ENCODE results near the gene TNKS1BP1. TPM values are rescaled to one million over a fixed set of nuclear protein-coding genes. Genes with fewer than 3 reads are reported as not detected.
A peak's percentile ranks its signal among the peaks of the same experiment; 100 is the strongest.

Gene TNKS1BP1
- total and polyA plus RNA-seq, 4 donors, result 28.3 to 67.1 (median 47.0) TPM

DNA sequence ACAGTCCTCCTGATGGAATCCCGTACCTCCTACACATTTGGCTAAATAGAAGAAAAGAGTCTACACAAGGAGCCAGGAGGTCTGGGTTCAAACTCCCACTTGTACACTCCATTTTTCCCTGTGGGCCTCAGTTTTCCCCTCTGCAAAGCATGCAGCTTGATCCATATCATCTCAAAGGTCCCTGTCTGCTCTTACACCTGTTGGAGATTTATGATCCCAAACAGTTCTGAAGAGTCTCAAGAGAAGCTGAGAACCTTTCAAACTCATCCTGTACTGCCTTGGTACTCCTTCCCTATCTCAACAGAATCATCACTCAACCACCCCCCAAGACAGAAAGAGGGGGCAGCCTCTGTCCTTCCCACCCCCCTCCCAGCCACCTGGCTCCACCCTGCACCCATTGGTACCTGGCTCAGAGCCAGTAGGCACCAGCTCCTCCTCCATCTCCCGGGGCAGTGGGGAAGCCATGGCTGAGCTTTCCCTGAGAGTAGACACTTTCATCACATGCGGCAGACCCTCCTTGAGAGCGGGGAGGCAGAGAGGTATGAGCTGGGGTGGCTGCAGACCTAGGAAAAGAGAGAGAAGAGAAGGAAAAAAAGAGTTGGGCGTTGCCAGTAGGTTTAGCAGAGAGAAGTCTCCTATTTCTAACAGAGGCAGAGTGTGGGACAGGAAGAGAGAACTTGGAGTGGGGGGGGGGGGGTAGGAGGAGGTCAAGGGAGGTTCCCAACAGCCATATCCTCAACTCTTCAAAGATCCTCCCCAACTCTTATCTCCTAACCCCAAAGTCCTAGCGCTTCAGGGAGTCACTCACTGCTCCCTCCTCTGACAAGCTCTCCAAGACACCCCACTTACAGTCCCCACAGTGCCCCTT is 3.1 kb downstream of the TNKS1BP1 start:
- Histone ChIP-seq H3K4me1 (ENCODE audit: control insufficient read depth in 4 of 4, insufficient read depth in 4 of 4, low read length in 3 of 4) (peaks cover 13 to 74% (median 56%) of the 10 kb centered on the region in 4 donors), H3K9me3 (ENCODE audit: control insufficient read depth in 4 of 4, low read length in 3 of 4) (no peaks in the 10 kb centered on the region), H3K36me3 (ENCODE audit: control insufficient read depth in 4 of 4, insufficient read depth in 3 of 4, low read depth in 1 of 4, low read length in 3 of 4) (peaks cover 8 to 13% (median 10%) of the 10 kb centered on the region in 4 donors), H3K27me3 (ENCODE audit: control insufficient read depth in 4 of 4, insufficient read depth in 4 of 4, low read length in 3 of 4) (no peaks in the 10 kb centered on the region), H3K4me3 (ENCODE audit: low read depth in 1 of 3, low read length in 3 of 3) (peak overlapping the region in 2 of 3 donors; percentile 37 to 47), H3K9ac (ENCODE audit: low read depth in 1 of 2, low read length in 2 of 2) (no peak overlapping the region), H3K27ac (ENCODE audit: low read depth in 1 of 2, low read length in 2 of 2) (peak overlapping the region; percentile 82)
- WGBS, result 31% methylated on average over 6 of the region's 6 CpGs
- DNase-seq (ENCODE audit: low spot score), result no peak
- TF ChIP-seq NR2F2 (IDR thresholded peaks at IDR 0.05) (no peak), HNF4G (IDR thresholded peaks at IDR 0.05) (no peak)
- TF ChIP-seq, protein P1, sequence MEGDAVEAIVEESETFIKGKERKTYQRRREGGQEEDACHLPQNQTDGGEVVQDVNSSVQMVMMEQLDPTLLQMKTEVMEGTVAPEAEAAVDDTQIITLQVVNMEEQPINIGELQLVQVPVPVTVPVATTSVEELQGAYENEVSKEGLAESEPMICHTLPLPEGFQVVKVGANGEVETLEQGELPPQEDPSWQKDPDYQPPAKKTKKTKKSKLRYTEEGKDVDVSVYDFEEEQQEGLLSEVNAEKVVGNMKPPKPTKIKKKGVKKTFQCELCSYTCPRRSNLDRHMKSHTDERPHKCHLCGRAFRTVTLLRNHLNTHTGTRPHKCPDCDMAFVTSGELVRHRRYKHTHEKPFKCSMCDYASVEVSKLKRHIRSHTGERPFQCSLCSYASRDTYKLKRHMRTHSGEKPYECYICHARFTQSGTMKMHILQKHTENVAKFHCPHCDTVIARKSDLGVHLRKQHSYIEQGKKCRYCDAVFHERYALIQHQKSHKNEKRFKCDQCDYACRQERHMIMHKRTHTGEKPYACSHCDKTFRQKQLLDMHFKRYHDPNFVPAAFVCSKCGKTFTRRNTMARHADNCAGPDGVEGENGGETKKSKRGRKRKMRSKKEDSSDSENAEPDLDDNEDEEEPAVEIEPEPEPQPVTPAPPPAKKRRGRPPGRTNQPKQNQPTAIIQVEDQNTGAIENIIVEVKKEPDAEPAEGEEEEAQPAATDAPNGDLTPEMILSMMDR (IDR thresholded peaks at IDR 0.05; ENCODE audit: low read depth, low read length, missing input control), result no peak
- TF ChIP-seq, protein P2, sequence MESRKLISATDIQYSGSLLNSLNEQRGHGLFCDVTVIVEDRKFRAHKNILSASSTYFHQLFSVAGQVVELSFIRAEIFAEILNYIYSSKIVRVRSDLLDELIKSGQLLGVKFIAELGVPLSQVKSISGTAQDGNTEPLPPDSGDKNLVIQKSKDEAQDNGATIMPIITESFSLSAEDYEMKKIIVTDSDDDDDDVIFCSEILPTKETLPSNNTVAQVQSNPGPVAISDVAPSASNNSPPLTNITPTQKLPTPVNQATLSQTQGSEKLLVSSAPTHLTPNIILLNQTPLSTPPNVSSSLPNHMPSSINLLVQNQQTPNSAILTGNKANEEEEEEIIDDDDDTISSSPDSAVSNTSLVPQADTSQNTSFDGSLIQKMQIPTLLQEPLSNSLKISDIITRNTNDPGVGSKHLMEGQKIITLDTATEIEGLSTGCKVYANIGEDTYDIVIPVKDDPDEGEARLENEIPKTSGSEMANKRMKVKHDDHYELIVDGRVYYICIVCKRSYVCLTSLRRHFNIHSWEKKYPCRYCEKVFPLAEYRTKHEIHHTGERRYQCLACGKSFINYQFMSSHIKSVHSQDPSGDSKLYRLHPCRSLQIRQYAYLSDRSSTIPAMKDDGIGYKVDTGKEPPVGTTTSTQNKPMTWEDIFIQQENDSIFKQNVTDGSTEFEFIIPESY (IDR thresholded peaks at IDR 0.05), result no peak

DNA sequence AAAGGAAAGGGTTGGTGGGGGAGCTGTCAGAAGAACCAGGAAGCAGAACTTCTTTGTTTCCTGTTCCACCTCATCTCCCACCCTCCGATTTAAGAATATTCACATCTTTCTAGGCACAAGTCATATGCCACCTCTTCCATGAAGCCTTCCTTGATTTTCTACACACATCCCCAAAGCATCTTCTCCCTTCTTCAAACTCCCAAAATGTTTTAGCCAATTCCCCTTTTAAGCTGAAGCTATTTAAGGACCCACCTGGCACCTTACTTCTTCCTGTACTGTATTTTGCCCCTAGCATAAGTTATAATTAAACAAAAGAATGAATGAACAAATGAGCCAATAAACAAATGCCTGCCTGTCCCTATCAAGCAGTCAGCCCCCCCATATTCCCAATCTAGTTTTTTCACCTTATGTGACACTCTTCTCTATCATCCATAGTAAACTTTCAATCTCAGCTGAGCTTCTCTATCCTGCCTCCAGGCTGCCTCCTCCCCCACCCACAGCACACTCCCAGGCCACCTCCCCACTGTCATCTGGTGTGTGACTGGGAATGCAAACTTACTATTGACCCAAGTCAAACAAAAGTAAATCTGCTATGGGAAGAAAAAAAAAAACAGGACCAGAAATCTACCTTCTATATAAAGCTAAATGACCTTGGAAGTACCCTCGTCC is 3.9 kb downstream of the TNKS1BP1 start:
- Histone ChIP-seq H3K4me3 (ENCODE audit: low read depth in 1 of 3, low read length in 3 of 3) (peak overlapping the region in 1 of 3 donors; percentile 47), H3K9ac (ENCODE audit: low read depth in 1 of 2, low read length in 2 of 2) (no peak overlapping the region), H3K27me3 (ENCODE audit: control insufficient read depth in 4 of 4, insufficient read depth in 4 of 4, low read length in 3 of 4) (no peaks in the 10 kb centered on the region), H3K9me3 (ENCODE audit: control insufficient read depth in 4 of 4, low read length in 3 of 4) (no peaks in the 10 kb centered on the region), H3K27ac (ENCODE audit: low read depth in 1 of 2, low read length in 2 of 2) (peak overlapping the region; percentile 82), H3K4me1 (ENCODE audit: control insufficient read depth in 4 of 4, insufficient read depth in 4 of 4, low read length in 3 of 4) (peaks cover 13 to 77% (median 58%) of the 10 kb centered on the region in 4 donors), H3K36me3 (ENCODE audit: control insufficient read depth in 4 of 4, insufficient read depth in 3 of 4, low read depth in 1 of 4, low read length in 3 of 4) (peaks cover 8 to 14% (median 10%) of the 10 kb centered on the region in 4 donors)
- 56% methylated on average over 2 of the region's 2 CpGs for WGBS
- no peak for DNase-seq (ENCODE audit: low spot score)
- peak; percentile 21 to 39 for TF ChIP-seq RXRA (IDR thresholded peaks at IDR 0.05)
- TF ChIP-seq RAD21 (IDR thresholded peaks at IDR 0.05), result peak in 1 of 2 donors; percentile 49
- no peak for TF ChIP-seq TAF1 (conservative IDR thresholded peaks at IDR 0.05)
- peak in 1 of 2 donors; percentile 24 for TF ChIP-seq HNF4A (conservative IDR thresholded peaks at IDR 0.05)
- TF ChIP-seq, protein P1 (IDR thresholded peaks at IDR 0.05; ENCODE audit: low read depth, low read length, missing input control), result peak; percentile 21
- TF ChIP-seq SP1 (IDR thresholded peaks at IDR 0.05), result peak; percentile 41
- TF ChIP-seq EGR1 (IDR thresholded peaks at IDR 0.05; ENCODE audit: low read depth in 2 of 2), result no peak

Data from liver (tissue), 9 donors.